DMS53 treated with DMSO at 0.1 percent for 48 hours (cell line): ENCODE results near the gene EPSTI1.
"Not testable (repeated sequence)": the region's sequence is repeated elsewhere in the genome, so short reads cannot be mapped to it uniquely, and the experiment has no call there.

ENCODE experiments used
- DNase-seq: peaks from one replicate; lab custom pipeline; 2025; ENCODE audit not compliant: unreplicated experiment; lab: John Stamatoyannopoulos, UW

Gene EPSTI1

GRCh38 chr13:43006893-43007631, 15.0 kb upstream of the EPSTI1 start:
- DNase-seq, result no peak

DNA sequence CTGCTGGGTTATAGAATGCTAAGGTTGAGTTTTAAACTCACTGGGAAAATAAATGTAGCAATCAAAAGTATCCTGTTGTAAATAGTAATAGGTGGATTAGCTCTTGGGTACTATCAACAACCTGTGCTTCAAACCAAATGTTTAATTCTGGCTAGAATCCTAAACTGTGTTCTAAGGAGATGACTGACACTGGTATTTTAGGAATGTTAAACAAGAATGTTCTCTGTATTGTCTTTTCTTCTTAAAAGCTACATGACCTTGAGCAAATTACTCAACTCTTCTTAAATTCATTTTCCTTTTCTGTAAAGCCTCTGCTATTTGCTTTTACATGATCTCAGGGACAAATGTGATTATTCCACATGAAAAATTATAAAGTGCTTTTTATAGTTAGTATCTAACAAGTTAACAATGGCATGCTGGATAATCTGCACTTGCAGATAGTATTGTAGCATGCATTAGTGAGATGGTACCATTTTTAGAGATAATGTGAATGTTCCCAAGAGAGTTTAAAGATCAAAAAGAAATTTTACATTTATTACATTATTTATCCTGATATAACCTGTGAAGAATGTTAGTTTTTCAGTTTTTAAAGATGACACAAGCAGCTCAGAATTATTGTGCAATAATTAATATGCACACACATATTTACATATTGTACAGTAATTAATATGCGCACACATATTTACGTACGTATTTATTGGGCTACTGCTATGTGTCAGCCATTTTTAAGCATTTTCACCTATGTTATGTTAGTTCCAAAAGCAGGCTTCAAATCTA, 13.6 kb upstream of the EPSTI1 start:
- no peak for DNase-seq

GRCh38 chr13:43003729-43004128, 11.7 kb upstream of the EPSTI1 start:
- no peak for DNase-seq

DNA sequence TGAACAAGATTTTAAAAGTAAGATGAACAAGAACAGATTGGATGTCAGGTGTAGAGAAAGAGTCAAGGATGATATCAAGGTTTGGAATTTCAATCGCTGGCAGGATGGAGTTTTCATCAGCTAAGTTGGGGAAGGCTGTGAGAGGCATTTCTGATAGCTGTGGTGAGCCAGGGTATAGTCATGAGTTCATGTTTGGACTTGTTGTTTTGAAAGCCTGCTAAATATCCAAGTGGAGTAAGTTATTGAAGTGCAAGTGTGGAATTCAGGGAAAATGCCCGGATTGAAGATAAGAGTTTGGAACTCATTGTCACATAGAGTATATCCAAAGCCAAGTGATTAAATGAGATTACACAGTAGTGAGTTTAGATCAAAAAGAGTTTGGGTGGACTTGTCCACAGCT, 11.0 kb upstream of the EPSTI1 start:
- DNase-seq, result no peak

GRCh38 chr13:43002021-43002420, 10.0 kb upstream of the EPSTI1 start:
- DNase-seq, result no peak

GRCh38 chr13:43000676-43001075, 8.6 kb upstream of the EPSTI1 start:
- no peak for DNase-seq

DNA sequence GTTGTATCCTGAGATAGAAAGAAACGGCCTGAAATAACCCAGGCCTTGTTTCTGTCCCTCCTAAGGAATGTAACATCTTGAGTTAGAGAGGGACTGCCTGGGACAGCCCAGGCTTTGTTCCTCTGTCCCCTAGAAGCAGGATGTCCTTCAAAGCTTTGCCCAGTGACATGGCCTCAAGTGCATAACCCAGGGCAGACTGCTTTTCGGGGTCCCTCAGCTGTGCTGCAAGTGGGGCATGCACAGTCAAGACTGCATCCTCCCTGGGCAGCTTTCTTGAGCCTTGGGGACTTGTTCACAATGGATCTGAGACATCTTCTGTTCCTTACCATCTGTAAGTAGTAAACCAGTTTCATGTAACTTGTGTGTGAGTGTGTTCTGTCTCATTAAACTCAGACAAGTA, 7.5 kb upstream of the EPSTI1 start:
- DNase-seq, result no peak

- DNase-seq, result no peak
These were observed 5.3 kb upstream of the EPSTI1 start for GRCh38 chr13:42997381-42997780.

- DNase-seq, result no peak
These were observed 4.5 kb upstream of the EPSTI1 start for GRCh38 chr13:42996584-42996983.

DNA sequence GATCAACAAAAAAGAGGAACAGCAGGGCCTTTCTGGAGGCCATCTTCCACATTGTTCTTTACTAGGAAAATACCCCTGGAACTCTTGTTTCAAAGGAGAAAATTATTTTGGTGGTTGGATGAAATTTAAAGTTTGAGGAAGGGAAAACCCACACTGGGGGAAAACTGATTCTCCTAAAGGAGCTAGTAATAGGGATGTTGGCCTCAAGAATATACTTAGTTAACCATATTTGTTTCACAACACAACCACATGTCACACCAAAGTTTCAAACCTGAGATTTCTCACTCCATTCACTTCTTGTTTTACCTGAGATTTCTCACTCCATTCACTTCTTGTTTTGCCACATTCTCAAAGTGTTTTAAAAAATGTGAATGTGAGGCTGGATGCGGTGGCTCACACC, 2.8 kb upstream of the EPSTI1 start:
- DNase-seq, result no peak

GRCh38 chr13:42992764-42993122, 702 bp upstream of the EPSTI1 start:
- DNase-seq, result no peak

DNA sequence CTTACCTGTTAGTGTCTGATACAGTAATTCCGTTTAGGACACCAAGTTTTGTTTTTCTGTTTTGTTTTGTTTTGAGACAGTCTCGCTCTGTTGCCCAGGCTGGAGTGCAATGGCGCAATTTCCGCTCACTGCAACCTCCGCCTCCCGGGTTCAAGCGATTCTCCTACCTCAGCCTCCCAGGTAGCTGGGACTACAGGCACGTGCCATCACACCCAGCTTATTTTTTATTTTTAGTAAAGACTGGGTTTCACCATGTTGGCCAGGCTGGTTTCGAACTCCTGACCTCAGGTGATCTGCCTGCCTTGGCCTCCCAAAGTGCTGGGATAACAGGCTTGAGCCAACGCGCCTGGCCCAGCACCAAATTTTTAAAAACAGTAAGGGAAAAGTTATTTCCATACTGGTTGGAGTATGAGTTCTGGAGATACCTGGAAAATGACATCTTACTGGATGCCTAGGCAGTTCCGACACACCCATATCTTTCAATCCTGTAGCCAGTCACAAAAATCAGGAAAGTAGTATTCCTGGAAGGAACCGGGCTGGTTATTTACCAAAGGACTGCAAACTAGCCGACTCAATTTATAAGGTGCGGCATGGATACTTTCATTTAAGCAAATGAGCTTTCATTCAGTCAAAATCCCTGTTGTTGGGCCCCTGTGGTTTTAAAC, 676 bp downstream of the EPSTI1 start:
- not testable (repeated sequence) for DNase-seq

DNA sequence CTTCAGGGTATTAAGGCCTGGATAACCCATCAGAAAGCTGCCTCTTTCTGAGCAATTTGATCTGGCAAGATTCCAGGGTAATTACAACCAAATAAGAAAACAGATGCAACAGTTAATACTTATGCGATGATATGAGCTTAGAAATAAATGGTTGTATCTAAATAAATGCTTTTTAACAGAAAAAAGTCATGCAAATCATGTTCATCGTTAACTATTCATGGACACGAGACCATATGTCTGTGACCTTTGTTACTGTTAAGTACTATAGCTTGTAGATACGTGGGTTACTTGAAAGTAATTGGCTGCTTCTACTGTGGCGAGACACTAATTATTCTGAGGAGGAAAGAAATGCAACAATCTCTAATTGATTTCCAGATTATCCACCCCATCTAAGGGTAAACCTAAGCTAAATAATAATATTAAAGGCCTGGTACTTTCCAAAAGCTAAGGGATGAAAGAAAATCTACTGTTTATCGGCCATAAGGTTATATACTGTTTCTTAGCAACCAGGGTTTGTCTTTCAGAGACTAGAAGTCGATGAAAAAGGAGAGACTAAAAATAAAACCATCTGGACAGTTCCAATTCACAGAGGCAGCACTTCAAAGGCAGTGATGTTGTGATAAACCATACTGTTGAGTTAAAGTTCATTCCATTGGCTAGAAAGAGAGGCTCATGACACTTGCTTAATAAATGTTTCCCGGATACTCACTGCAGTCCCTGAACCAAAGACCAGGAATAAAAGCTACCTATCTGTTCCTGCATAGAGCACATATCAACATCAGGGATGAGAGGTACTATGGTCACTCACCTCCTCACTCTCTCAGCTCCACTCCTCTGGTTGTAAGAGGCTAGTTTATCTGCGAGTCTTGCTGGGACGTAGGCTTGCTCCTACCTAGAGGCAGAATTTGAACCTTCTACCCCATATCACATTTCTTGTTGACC, 1.5 kb downstream of the EPSTI1 start:
- no peak for DNase-seq

GRCh38 chr13:42986176-42986574, 5.9 kb downstream of the EPSTI1 start:
- no peak for DNase-seq

- no peak for DNase-seq
These were observed 6.5 kb downstream of the EPSTI1 start for GRCh38 chr13:42985312-42986175.

GRCh38 chr13:42984691-42985090, 7.3 kb downstream of the EPSTI1 start:
- DNase-seq, result no peak

- no peak for DNase-seq
These were observed 8.0 kb downstream of the EPSTI1 start for GRCh38 chr13:42984026-42984425.

DNA sequence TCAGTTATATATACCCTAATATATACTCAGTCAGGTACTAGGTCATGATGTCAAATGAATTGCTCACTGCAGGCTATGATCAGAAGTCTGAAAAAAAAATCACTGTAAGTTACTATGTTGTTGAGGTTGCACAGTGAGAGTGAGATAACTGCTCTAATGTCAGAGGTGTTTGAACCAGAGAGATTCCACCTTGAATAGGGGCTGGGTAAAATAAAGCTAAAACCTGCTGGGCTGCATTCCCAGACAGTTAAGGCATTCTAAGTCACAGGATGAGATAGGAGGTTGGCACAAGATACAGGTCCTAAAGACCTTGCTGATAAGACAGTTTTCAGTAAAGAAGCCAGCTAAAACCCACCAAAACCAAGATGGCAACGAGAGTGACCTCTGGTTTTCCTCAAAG, 10.2 kb downstream of the EPSTI1 start:
- no peak for DNase-seq

GRCh38 chr13:42981317-42981716, 10.7 kb downstream of the EPSTI1 start:
- DNase-seq, result no peak

- DNase-seq, result no peak
These were observed 14.8 kb downstream of the EPSTI1 start for GRCh38 chr13:42977219-42977659.
